HepG2 (cell line): ENCODE results near the gene YBX2. TPM values are rescaled to one million over a fixed set of nuclear protein-coding genes. Genes with fewer than 3 reads are reported as not detected.

ENCODE experiments used
- ATRX ChIP-seq: sonication (generic); formaldehyde crosslinking; IDR thresholded peaks from 2 replicates; pipeline ENCODE4 v1.4.0; 2020; ENCODE audit warnings: missing genetic modification reagents, borderline replicate concordance
- CHCHD3 ChIP-seq: sonication (generic); formaldehyde crosslinking; IDR thresholded peaks from 2 replicates; pipeline ENCODE4 v1.8.0; 2022; ENCODE audit warnings: mild to moderate bottlenecking, missing genetic modification reagents, moderate library complexity
- DPF2 ChIP-seq: sonication (generic); formaldehyde crosslinking; IDR thresholded peaks from 2 replicates; pipeline ENCODE4 v1.4.0; 2020; ENCODE audit warnings: mild to moderate bottlenecking, low read depth, missing genetic modification reagents, borderline replicate concordance
- ELF1 ChIP-seq: sonication (generic); formaldehyde crosslinking; IDR thresholded peaks from 2 replicates; pipeline ENCODE4 v1.4.0; 2020; ENCODE audit warnings: missing genetic modification reagents
- GFI1 ChIP-seq: sonication (generic); formaldehyde crosslinking; IDR thresholded peaks from 2 replicates; pipeline ENCODE4 v1.5.0; 2020; ENCODE audit warnings: missing genetic modification reagents, mild to moderate bottlenecking, borderline replicate concordance
- IRF2 ChIP-seq: IDR thresholded peaks from 2 replicates; pipeline ENCODE4 v1.6.1; 2018; ENCODE audit warnings: missing genetic modification reagents, missing compliant biosample characterization
- IRX3 ChIP-seq: sonication (generic); formaldehyde crosslinking; IDR thresholded peaks from 2 replicates; pipeline ENCODE4 v1.8.1; 2023; ENCODE audit warnings: mild to moderate bottlenecking, low read depth, missing genetic modification reagents, borderline replicate concordance
- KMT2A ChIP-seq: sonication (generic); formaldehyde crosslinking; IDR thresholded peaks from 2 replicates; pipeline ENCODE4 v1.4.0; 2020; ENCODE audit warnings: missing genetic modification reagents
- MAZ ChIP-seq, 2 experiments: sonication (generic) in 1 of 2; formaldehyde crosslinking in 1 of 2; IDR thresholded peaks; 2 replicates each; pipeline versions ENCODE4 v1.5.0 to v1.6.1; 2012 to 2020; ENCODE audit warnings: low read depth in 2 of 2, mild to moderate bottlenecking in 2 of 2, borderline replicate concordance in 1 of 2, improper control_type of control experiment in 1 of 2, low read length in 1 of 2, missing genetic modification reagents in 1 of 2, moderate library complexity in 1 of 2
- MEIS2 ChIP-seq: sonication (generic); formaldehyde crosslinking; IDR thresholded peaks from 2 replicates; pipeline ENCODE4 v1.9.0; 2021; ENCODE audit warnings: mild to moderate bottlenecking, missing genetic modification reagents
- MIER2 ChIP-seq: IDR thresholded peaks from 2 replicates; pipeline ENCODE4 v1.6.1; 2016; ENCODE audit warnings: missing biosample characterization, missing genetic modification reagents
- NFIB ChIP-seq: sonication (generic); formaldehyde crosslinking; IDR thresholded peaks from 2 replicates; pipeline ENCODE4 v1.9.0; 2021; ENCODE audit warnings: missing genetic modification reagents, mild to moderate bottlenecking, borderline replicate concordance
- NFRKB ChIP-seq: fragments of 450-650 bp; IDR thresholded peaks from 2 replicates; pipeline ENCODE4 v1.6.1; 2017
- NPAS2 ChIP-seq: sonication (generic); formaldehyde crosslinking; IDR thresholded peaks from 2 replicates; pipeline ENCODE4 v1.8.0; 2022; ENCODE audit warnings: mild to moderate bottlenecking, missing genetic modification reagents, borderline replicate concordance
- PAWR ChIP-seq: sonication (generic); formaldehyde crosslinking; IDR thresholded peaks from 2 replicates; pipeline ENCODE4 v1.4.0; 2020; ENCODE audit warnings: missing genetic modification reagents, mild to moderate bottlenecking, borderline replicate concordance
- PHF20 ChIP-seq: sonication (generic); formaldehyde crosslinking; IDR thresholded peaks from 2 replicates; pipeline ENCODE4 v1.5.0; 2020; ENCODE audit warnings: mild to moderate bottlenecking, missing genetic modification reagents
- TRIM24 ChIP-seq: sonication (generic); formaldehyde crosslinking; IDR thresholded peaks from 2 replicates; pipeline ENCODE4 v1.8.0; 2022; ENCODE audit warnings: mild to moderate bottlenecking, missing genetic modification reagents
- ZNF12 ChIP-seq: sonication (generic); formaldehyde crosslinking; IDR thresholded peaks from 2 replicates; pipeline ENCODE4 v1.5.0; 2020; ENCODE audit warnings: missing genetic modification reagents
- ZNF264 ChIP-seq: sonication (generic); formaldehyde crosslinking; IDR thresholded peaks from 2 replicates; pipeline ENCODE4 v1.4.0; 2020; ENCODE audit warnings: missing genetic modification reagents
- ZNF7 ChIP-seq: IDR thresholded peaks from 2 replicates; pipeline ENCODE4 v1.6.1; 2016; ENCODE audit warnings: missing biosample characterization, missing genetic modification reagents
- ZNF775 ChIP-seq: sonication (generic); formaldehyde crosslinking; IDR thresholded peaks from 2 replicates; pipeline ENCODE4 v1.4.0; 2020; ENCODE audit warnings: missing genetic modification reagents, mild to moderate bottlenecking, moderate library complexity, borderline replicate concordance
- ZNF841 ChIP-seq: sonication (generic); formaldehyde crosslinking; IDR thresholded peaks from 2 replicates; pipeline ENCODE4 v1.8.1; 2023; ENCODE audit warnings: missing genetic modification reagents, borderline replicate concordance
- polyA plus RNA-seq, 8 experiments: library from polyadenylated mRNA; depleted of rRNA in 3 of 8; stranded (reverse) in 7 of 8; unstranded in 1 of 8; fragments of >200 nt; fragmentation: Illumina TruSeq in 4 of 8; extraction: Trizol in 4 of 8; gene quantifications; 2 replicates each; pipeline versions ENCODE4 v1.2.1 to v1.2.3, GENCODE V29; 2011 to 2016; ENCODE audit warnings: low read depth in 4 of 8, missing spikeins in 1 of 8, mixed read lengths in 1 of 8; ENCODE audit not compliant: insufficient read depth in 1 of 8
- total RNA-seq, 5 experiments: library from RNA; depleted of rRNA; stranded (reverse); fragments of >200 nt; fragmentation: Illumina TruSeq; extraction: Trizol; gene quantifications; 2 replicates each; pipeline ENCODE4 v1.2.3, GENCODE V29; 2016; ENCODE audit warnings: low read depth in 1 of 5
- TF ChIP-seq, protein P1 (sequence below): sonication (generic); formaldehyde crosslinking; IDR thresholded peaks from 2 replicates; pipeline ENCODE4 v1.5.0; 2020; ENCODE audit warnings: missing genetic modification reagents, mild to moderate bottlenecking, borderline replicate concordance
- TF ChIP-seq, protein P2 (sequence below): fragments of 450-650 bp; IDR thresholded peaks from 2 replicates; pipeline ENCODE4 v1.6.1; 2016
- TF ChIP-seq, protein P3 (sequence below): sonication (generic); formaldehyde crosslinking; IDR thresholded peaks from 2 replicates; pipeline ENCODE4 v1.4.0; 2020; ENCODE audit warnings: missing genetic modification reagents, borderline replicate concordance

YBX2 gene
- total and polyA plus RNA-seq, 2 of the 13 experiments (the other 11 are each of a cell fraction or from before 2014, with no cell fraction given), result 0.12 to 0.22 TPM

GRCh38 chr17:7252176-7253043, 42.0 kb downstream of the YBX2 start, which contains the start of gene ELP5 (continued):
- TF ChIP-seq, protein P1, sequence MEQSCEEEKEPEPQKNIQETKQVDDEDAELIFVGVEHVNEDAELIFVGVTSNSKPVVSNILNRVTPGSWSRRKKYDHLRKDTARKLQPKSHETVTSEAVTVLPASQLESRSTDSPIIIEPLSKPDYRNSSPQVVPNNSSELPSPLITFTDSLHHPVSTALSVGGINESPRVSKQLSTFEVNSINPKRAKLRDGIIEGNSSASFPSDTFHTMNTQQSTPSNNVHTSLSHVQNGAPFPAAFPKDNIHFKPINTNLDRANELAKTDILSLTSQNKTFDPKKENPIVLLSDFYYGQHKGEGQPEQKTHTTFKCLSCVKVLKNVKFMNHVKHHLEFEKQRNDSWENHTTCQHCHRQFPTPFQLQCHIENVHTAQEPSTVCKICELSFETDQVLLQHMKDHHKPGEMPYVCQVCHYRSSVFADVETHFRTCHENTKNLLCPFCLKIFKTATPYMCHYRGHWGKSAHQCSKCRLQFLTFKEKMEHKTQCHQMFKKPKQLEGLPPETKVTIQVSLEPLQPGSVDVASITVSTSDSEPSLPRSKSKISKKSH (CRISPR knock-in tag), result peak; percentile 82
- TF ChIP-seq ZNF841 (CRISPR knock-in tag) (no peak), DPF2 (CRISPR knock-in tag) (peak; percentile 38; the same call in 1 of the 2 replicates), GFI1 (peak; percentile 40; the same call in 1 of the 2 replicates), MEIS2 (CRISPR knock-in tag) (peak; percentile 22; the same call in 1 of the 2 replicates), ZNF264 (CRISPR knock-in tag) (no peak), ZNF12 (CRISPR knock-in tag) (peak; percentile 35; the same call in 1 of the 2 replicates), ZNF775 (CRISPR knock-in tag) (no peak), PAWR (CRISPR knock-in tag) (no peak), NFIB (CRISPR knock-in tag) (no peak), IRX3 (CRISPR knock-in tag) (no peak), KMT2A (CRISPR knock-in tag) (peak; percentile 88), PHF20 (CRISPR knock-in tag) (peak; percentile 89), ZNF7 (no peak), MIER2 (peak; percentile 31; the same call in 1 of the 2 replicates), IRF2 (CRISPR knock-in tag) (peak; percentile 88), TRIM24 (no peak), ELF1 (CRISPR knock-in tag) (peak; percentile 66), NFRKB (peak; percentile 58; the same call in 1 of the 2 replicates), MAZ (IDR thresholded peaks at IDR 0.05; ENCODE audit: borderline replicate concordance, low read depth, low read length) (peak; percentile 91), MAZ (CRISPR knock-in tag; IDR thresholded peaks at IDR 0.05; ENCODE audit: low read depth) (peak; percentile 83), NPAS2 (CRISPR knock-in tag) (no peak), CHCHD3 (CRISPR knock-in tag) (no peak), ATRX (CRISPR knock-in tag) (no peak)
- TF ChIP-seq, protein P2, sequence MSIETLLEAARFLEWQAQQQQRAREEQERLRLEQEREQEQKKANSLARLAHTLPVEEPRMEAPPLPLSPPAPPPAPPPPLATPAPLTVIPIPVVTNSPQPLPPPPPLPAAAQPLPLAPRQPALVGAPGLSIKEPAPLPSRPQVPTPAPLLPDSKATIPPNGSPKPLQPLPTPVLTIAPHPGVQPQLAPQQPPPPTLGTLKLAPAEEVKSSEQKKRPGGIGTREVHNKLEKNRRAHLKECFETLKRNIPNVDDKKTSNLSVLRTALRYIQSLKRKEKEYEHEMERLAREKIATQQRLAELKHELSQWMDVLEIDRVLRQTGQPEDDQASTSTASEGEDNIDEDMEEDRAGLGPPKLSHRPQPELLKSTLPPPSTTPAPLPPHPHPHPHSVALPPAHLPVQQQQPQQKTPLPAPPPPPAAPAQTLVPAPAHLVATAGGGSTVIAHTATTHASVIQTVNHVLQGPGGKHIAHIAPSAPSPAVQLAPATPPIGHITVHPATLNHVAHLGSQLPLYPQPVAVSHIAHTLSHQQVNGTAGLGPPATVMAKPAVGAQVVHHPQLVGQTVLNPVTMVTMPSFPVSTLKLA, result no peak
- TF ChIP-seq, protein P3, sequence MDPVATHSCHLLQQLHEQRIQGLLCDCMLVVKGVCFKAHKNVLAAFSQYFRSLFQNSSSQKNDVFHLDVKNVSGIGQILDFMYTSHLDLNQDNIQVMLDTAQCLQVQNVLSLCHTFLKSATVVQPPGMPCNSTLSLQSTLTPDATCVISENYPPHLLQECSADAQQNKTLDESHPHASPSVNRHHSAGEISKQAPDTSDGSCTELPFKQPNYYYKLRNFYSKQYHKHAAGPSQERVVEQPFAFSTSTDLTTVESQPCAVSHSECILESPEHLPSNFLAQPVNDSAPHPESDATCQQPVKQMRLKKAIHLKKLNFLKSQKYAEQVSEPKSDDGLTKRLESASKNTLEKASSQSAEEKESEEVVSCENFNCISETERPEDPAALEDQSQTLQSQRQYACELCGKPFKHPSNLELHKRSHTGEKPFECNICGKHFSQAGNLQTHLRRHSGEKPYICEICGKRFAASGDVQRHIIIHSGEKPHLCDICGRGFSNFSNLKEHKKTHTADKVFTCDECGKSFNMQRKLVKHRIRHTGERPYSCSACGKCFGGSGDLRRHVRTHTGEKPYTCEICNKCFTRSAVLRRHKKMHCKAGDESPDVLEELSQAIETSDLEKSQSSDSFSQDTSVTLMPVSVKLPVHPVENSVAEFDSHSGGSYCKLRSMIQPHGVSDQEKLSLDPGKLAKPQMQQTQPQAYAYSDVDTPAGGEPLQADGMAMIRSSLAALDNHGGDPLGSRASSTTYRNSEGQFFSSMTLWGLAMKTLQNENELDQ, result no peak
